GM23338 (cell line): ENCODE data around the gene GVQW3. TPM values are rescaled to one million over a fixed set of nuclear protein-coding genes. Genes with fewer than 3 reads are reported as not detected.
A peak's percentile ranks its signal among the peaks of the same experiment; 100 is the strongest.

Source experiments
- ATAC-seq: fragments of 200-7000 bp; cut with Tn5 transposase; 3 replicates; pipeline ENCODE4 v1.9.1; 2020
- DNase-seq: peaks from one replicate; pipeline ENCODE4 v3.0.0-alpha.2; 2015; ENCODE audit warnings: low spot score
- H2AFZ ChIP-seq: fragments of 200-600 bp; sonication (generic); 2 replicates; pipeline ENCODE4 v1.8.0; 2016; ENCODE audit warnings: antibody characterized with exemption, mild to moderate bottlenecking, moderate library complexity
- H3F3A ChIP-seq: fragments of 200-600 bp; sonication (generic); replicated peaks from 2 replicates; pipeline ENCODE4 v1.8.0; 2017; ENCODE audit warnings: antibody characterized with exemption, mixed run types, low read depth
- H3K27ac ChIP-seq: fragments of 200-600 bp; sonication (generic); 2 replicates; pipeline ENCODE4 v1.6.1; 2016; ENCODE audit warnings: low read depth
- H3K27me3 ChIP-seq: fragments of 200-600 bp; sonication (generic); 2 replicates; pipeline ENCODE4 v1.8.0; 2016; ENCODE audit warnings: mild to moderate bottlenecking, mixed run types, moderate library complexity; ENCODE audit not compliant: insufficient read depth
- H3K36me3 ChIP-seq: fragments of 200-600 bp; sonication (generic); 2 replicates; pipeline ENCODE4 v1.8.0; 2016; ENCODE audit warnings: mild to moderate bottlenecking; ENCODE audit not compliant: insufficient read depth
- H3K4me1 ChIP-seq: fragments of 200-600 bp; sonication (generic); 2 replicates; pipeline ENCODE4 v1.8.0; 2016; ENCODE audit warnings: mild to moderate bottlenecking, moderate library complexity; ENCODE audit not compliant: insufficient read depth
- H3K4me2 ChIP-seq: fragments of 200-600 bp; sonication (generic); 2 replicates; pipeline ENCODE4 v1.7.1; 2017; ENCODE audit warnings: mixed run types
- H3K4me3 ChIP-seq: fragments of 200-600 bp; sonication (generic); 2 replicates; pipeline ENCODE4 v1.6.1; 2016; ENCODE audit warnings: mixed run types
- H3K79me2 ChIP-seq: fragments of 200-600 bp; sonication (generic); replicated peaks from 2 replicates; pipeline ENCODE4 v1.8.0; 2017; ENCODE audit warnings: mild to moderate bottlenecking; ENCODE audit not compliant: insufficient read depth
- H3K9me2 ChIP-seq: fragments of 200-600 bp; sonication (generic); 2 replicates; pipeline ENCODE4 v1.8.0; 2017; ENCODE audit not compliant: insufficient read depth
- H4K20me1 ChIP-seq: fragments of 200-600 bp; sonication (generic); replicated peaks from 2 replicates; pipeline ENCODE4 v1.8.0; 2017; ENCODE audit warnings: mild to moderate bottlenecking; ENCODE audit not compliant: insufficient read depth
- H3K27ac Mint-ChIP-seq: 2 replicates; pipeline ENCODE4 v1.8.0; 2020; ENCODE audit warnings: inconsistent platforms, mild to moderate bottlenecking, moderate library complexity, mixed read lengths
- H3K27me3 Mint-ChIP-seq: 3 replicates; pipeline ENCODE4 v1.8.0; 2022; ENCODE audit warnings: low read depth, mild to moderate bottlenecking, moderate library complexity, mixed read lengths, inconsistent platforms; ENCODE audit not compliant: insufficient read depth, poor library complexity
- H3K36me3 Mint-ChIP-seq: 3 replicates; pipeline ENCODE4 v1.8.0; 2021; ENCODE audit warnings: low read depth, mild to moderate bottlenecking, inconsistent platforms, moderate library complexity, mixed read lengths
- H3K4me1 Mint-ChIP-seq: 3 replicates; pipeline ENCODE4 v1.8.0; 2020; ENCODE audit warnings: mild to moderate bottlenecking, inconsistent platforms, mixed read lengths
- H3K4me3 Mint-ChIP-seq: 3 replicates; pipeline ENCODE4 v1.8.0; 2021; ENCODE audit warnings: moderate library complexity, mild to moderate bottlenecking, inconsistent platforms, mixed read lengths
- H3K9me3 Mint-ChIP-seq: 3 replicates; pipeline ENCODE4 v1.8.0; 2020; ENCODE audit warnings: moderate library complexity, mild to moderate bottlenecking, inconsistent platforms, mixed read lengths
- CREB1 ChIP-seq: fragments of 250-450 bp; sonication (Bioruptor Pico); IDR thresholded peaks from 2 replicates; pipeline ENCODE4 v1.5.0; 2020; ENCODE audit warnings: low read depth, mild to moderate bottlenecking, moderate library complexity
- EZH2 ChIP-seq: fragments of 200-600 bp; sonication (generic); IDR thresholded peaks from one replicate; pipeline ENCODE4 v1.8.0; 2017; ENCODE audit warnings: antibody characterized with exemption, mild to moderate bottlenecking, low read depth; ENCODE audit not compliant: unreplicated experiment
- JUNB ChIP-seq: IDR thresholded peaks from one replicate; pipeline ENCODE4 v1.6.1; 2016; ENCODE audit warnings: antibody characterized with exemption; ENCODE audit not compliant: unreplicated experiment
- REST ChIP-seq: IDR thresholded peaks from one replicate; pipeline ENCODE4 v1.6.1; 2018; ENCODE audit warnings: antibody characterized with exemption; ENCODE audit not compliant: unreplicated experiment
- ZNF114 ChIP-seq: fragments of 250-450 bp; sonication (Bioruptor Pico); IDR thresholded peaks from 2 replicates; pipeline ENCODE4 v1.5.0; 2020; ENCODE audit warnings: mild to moderate bottlenecking, moderate library complexity
- ZNF462 ChIP-seq: fragments of 250-450 bp; sonication (Bioruptor Pico); IDR thresholded peaks from 2 replicates; pipeline ENCODE4 v1.5.0; 2020; ENCODE audit warnings: mild to moderate bottlenecking, moderate library complexity
- polyA plus RNA-seq: library from polyadenylated mRNA; unstranded; fragments of >200 nt; fragmentation: Nextera tagmentation; extraction: Ambion mirVana; gene quantifications from 2 replicates; pipeline ENCODE4 v1.2.1, GENCODE V29; 2016
- total RNA-seq: library from RNA; depleted of rRNA; stranded (reverse); fragments of >200 nt; shearing (Covaris generic); gene quantifications from 2 replicates; pipeline ENCODE4 v1.2.3, GENCODE V29; 2014
- TF ChIP-seq, protein P1 (sequence below), 2 experiments: fragments of 200-600 bp in 1 of 2; sonication (generic) in 1 of 2; conservative IDR thresholded peaks; 2 replicates each; pipeline versions ENCODE4 v1.5.1 to v1.6.1; 2016 to 2017; ENCODE audit warnings: antibody characterized with exemption in 2 of 2, low read depth in 2 of 2, mild to moderate bottlenecking in 2 of 2, moderate library complexity in 1 of 2
- TF ChIP-seq, protein P2 (sequence below): IDR thresholded peaks from 2 replicates; pipeline ENCODE4 v1.6.1; 2016; ENCODE audit warnings: antibody characterized with exemption

GVQW3 gene
- total and polyA plus RNA-seq, 2 experiments from 2014 or later = 3.5 to 4.9 TPM

DNA sequence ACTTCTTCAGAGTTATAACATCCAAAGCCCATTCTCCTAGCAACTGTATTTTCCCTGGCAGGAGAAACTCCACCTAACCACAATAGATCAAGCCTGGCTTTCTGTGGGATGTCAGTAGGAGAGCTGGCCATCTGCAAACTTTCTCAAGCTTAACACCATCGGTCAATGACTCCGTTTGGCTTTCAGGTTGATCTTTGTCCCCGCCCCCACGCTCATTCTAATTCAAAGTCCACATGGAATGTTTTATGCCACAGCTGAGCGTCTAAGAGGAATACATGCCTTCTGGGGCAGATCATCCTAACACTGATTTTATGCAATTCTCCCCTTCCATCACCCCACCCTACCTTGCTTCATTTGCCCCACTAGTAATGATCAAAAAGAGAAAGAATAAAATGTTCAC is 4.8 kb downstream of the GVQW3 start:
- Histone ChIP-seq H4K20me1 (no peaks in the 10 kb centered on the region; the same call in none of the 2 replicates), H3K4me3 (no peak overlapping the region), H3K36me3 (no peaks in the 10 kb centered on the region), H3K27me3 (no peaks in the 10 kb centered on the region), H3K4me2 (no peak overlapping the region), H3K27ac (no peak overlapping the region), H3F3A (no peaks in the 10 kb centered on the region), H3K79me2 (peaks cover 24% of the 10 kb centered on the region), H2AFZ (no peak overlapping the region), H3K9me2 (no peaks in the 10 kb centered on the region), H3K4me1 (peaks cover 20% of the 10 kb centered on the region; the same call in 1 of the 2 replicates)
- Mint-ChIP-seq H3K27me3 (peaks cover 4% of the 10 kb centered on the region), H3K9me3 (no peaks in the 10 kb centered on the region), H3K27ac (0 out of 2 replicates have a peak overlapping the region, but pooled peaks have one; percentile 10), H3K4me1 (peaks cover 29% of the 10 kb centered on the region), H3K4me3 (no peak overlapping the region), H3K36me3 (no peaks in the 10 kb centered on the region; the same call in 1 of the 3 replicates)
- DNase-seq = peak; percentile 49
- no peak for ATAC-seq
- TF ChIP-seq ZNF462 (CRISPR knock-in tag) (peak; percentile 44; the same call in 1 of the 2 replicates), JUNB (no peak)

- no peak overlapping the region for H3K27ac ChIP-seq
- H3K79me2 ChIP-seq = peaks cover 7% of the 10 kb centered on the region; the same call in 1 of the 2 replicates
- no peak overlapping the region for H3K27ac Mint-ChIP-seq
- no peaks in the 10 kb centered on the region for H3K27me3 ChIP-seq
- no peaks in the 10 kb centered on the region; the same call in 1 of the 2 replicates for H4K20me1 ChIP-seq
- H3K4me3 Mint-ChIP-seq = no peak overlapping the region
- H3K36me3 Mint-ChIP-seq = no peaks in the 10 kb centered on the region; the same call in 2 of the 3 replicates
- no peak overlapping the region for H2AFZ ChIP-seq
- H3K4me1 ChIP-seq = 0 out of 2 replicates have a peak, but pooled peaks cover 8% of the 10 kb centered on the region
- ATAC-seq (no peak), DNase-seq (no peak)
- H3K4me2 ChIP-seq = no peak overlapping the region
- no peaks in the 10 kb centered on the region for H3F3A ChIP-seq
- no peaks in the 10 kb centered on the region for H3K9me2 ChIP-seq
- no peaks in the 10 kb centered on the region for H3K9me3 Mint-ChIP-seq
- no peak overlapping the region for H3K4me3 ChIP-seq
- peaks cover 14% of the 10 kb centered on the region; the same call in 2 of the 3 replicates for H3K4me1 Mint-ChIP-seq
- no peaks in the 10 kb centered on the region for H3K27me3 Mint-ChIP-seq
- TF ChIP-seq, protein P1, sequence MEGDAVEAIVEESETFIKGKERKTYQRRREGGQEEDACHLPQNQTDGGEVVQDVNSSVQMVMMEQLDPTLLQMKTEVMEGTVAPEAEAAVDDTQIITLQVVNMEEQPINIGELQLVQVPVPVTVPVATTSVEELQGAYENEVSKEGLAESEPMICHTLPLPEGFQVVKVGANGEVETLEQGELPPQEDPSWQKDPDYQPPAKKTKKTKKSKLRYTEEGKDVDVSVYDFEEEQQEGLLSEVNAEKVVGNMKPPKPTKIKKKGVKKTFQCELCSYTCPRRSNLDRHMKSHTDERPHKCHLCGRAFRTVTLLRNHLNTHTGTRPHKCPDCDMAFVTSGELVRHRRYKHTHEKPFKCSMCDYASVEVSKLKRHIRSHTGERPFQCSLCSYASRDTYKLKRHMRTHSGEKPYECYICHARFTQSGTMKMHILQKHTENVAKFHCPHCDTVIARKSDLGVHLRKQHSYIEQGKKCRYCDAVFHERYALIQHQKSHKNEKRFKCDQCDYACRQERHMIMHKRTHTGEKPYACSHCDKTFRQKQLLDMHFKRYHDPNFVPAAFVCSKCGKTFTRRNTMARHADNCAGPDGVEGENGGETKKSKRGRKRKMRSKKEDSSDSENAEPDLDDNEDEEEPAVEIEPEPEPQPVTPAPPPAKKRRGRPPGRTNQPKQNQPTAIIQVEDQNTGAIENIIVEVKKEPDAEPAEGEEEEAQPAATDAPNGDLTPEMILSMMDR (conservative IDR thresholded peaks at IDR 0.05; ENCODE audit: low read depth in 2 of 2) = no peak
- TF ChIP-seq, protein P2, sequence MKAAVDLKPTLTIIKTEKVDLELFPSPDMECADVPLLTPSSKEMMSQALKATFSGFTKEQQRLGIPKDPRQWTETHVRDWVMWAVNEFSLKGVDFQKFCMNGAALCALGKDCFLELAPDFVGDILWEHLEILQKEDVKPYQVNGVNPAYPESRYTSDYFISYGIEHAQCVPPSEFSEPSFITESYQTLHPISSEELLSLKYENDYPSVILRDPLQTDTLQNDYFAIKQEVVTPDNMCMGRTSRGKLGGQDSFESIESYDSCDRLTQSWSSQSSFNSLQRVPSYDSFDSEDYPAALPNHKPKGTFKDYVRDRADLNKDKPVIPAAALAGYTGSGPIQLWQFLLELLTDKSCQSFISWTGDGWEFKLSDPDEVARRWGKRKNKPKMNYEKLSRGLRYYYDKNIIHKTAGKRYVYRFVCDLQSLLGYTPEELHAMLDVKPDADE = no peak
- TF ChIP-seq CREB1 (CRISPR knock-in tag) (no peak), ZNF114 (no peak), REST (no peak), EZH2 (no peak)
- no peaks in the 10 kb centered on the region for H3K36me3 ChIP-seq
These were observed 7.3 kb downstream of the GVQW3 start for GRCh38 chr11:76388408-76388807.
